Endothelial cell of umbilical vein (primary cell): ENCODE data around the gene KIDINS220. TPM values are rescaled to one million over a fixed set of nuclear protein-coding genes. Genes with fewer than 3 reads are reported as not detected.

Experiments
- BruUV-seq: library from RNA; stranded (reverse); fragments of 400-500 nt; replicated peaks from 2 replicates; lab custom pipeline; 2021; lab: Mats Ljungman, UMichigan
- CTCF ChIA-PET: fragments of 300-600, 350-600 bp; sonication (Branson Sonifier 250); formaldehyde crosslinking; loops from one replicate; lab custom pipeline; 2021; ENCODE audit warnings: antibody characterized with exemption, inconsistent platforms; lab: Charles Lee
- POLR2A ChIA-PET: fragments of 300-600, 350-600 bp; sonication (Branson Sonifier 250); formaldehyde crosslinking; loops from one replicate; lab custom pipeline; 2021; ENCODE audit warnings: antibody characterized with exemption, inconsistent platforms; lab: Charles Lee
- DNase-seq: peaks from one replicate; pipeline ENCODE4 v3.0.0-alpha.2; 2011; ENCODE audit warnings: low read depth, low spot score
- FAIRE-seq: peaks from 2 replicates; lab custom pipeline; 2011; peaks lifted over from hg19 to GRCh38; lab: Jason Lieb, UNC
- H2AFZ ChIP-seq: 2 replicates; pipeline ENCODE4 v1.6.0; 2012; ENCODE audit warnings: low read depth, low read length, control low read depth, inconsistent platforms
- H3K27ac ChIP-seq: 2 replicates; pipeline ENCODE4 v1.5.1; 2011; ENCODE audit warnings: low read depth, mild to moderate bottlenecking, control low read depth, low read length, moderate library complexity; ENCODE audit not compliant: insufficient read depth
- H3K27me3 ChIP-seq, 2 experiments: 2 replicates each; pipeline versions ENCODE4 v1.6.0 to v1.6.1; 2011; ENCODE audit warnings: low read length in 2 of 2, mixed read lengths in 1 of 2; ENCODE audit not compliant: control insufficient read depth in 2 of 2, insufficient read depth in 2 of 2
- H3K36me3 ChIP-seq, 2 experiments: 2 replicates in 1 of 2; 3 replicates in 1 of 2; pipeline ENCODE4 v1.5.1; 2011; ENCODE audit warnings: low read length in 2 of 2, mild to moderate bottlenecking in 1 of 2, moderate library complexity in 1 of 2; ENCODE audit not compliant: control insufficient read depth in 2 of 2, insufficient read depth in 2 of 2; ENCODE audit errors: extremely low read depth in 1 of 2
- H3K4me1 ChIP-seq: 3 replicates; pipeline ENCODE4 v1.5.1; 2011; ENCODE audit warnings: mild to moderate bottlenecking, low read length; ENCODE audit not compliant: control insufficient read depth, insufficient read depth; ENCODE audit errors: extremely low read depth
- H3K4me2 ChIP-seq: 2 replicates; pipeline ENCODE4 v1.6.1; 2011; ENCODE audit warnings: low read length, control low read depth, mixed read lengths; ENCODE audit not compliant: insufficient read depth
- H3K4me3 ChIP-seq, 3 experiments: fragments of 200-600 bp in 1 of 3; sonication (generic), shearing (Covaris generic) in 1 of 3; replicated peaks in 1 of 3; 2 replicates each; pipeline ENCODE4 v1.5.1; 2011 to 2016; ENCODE audit warnings: control low read depth in 3 of 3, low read length in 3 of 3, mild to moderate bottlenecking in 2 of 3, inconsistent platforms in 1 of 3, low read depth in 1 of 3, moderate library complexity in 1 of 3; ENCODE audit not compliant: insufficient read depth in 1 of 3
- H3K79me2 ChIP-seq: 2 replicates; pipeline ENCODE4 v1.6.0; 2012; ENCODE audit warnings: low read length, inconsistent platforms; ENCODE audit not compliant: control insufficient read depth, insufficient read depth
- H3K9ac ChIP-seq: replicated peaks from 2 replicates; pipeline ENCODE3; 2011; ENCODE audit warnings: low read length, control low read depth; ENCODE audit not compliant: insufficient read depth; ENCODE audit errors: extremely low read depth
- H3K9me1 ChIP-seq: replicated peaks from 3 replicates; pipeline ENCODE4 v1.6.0; 2011; ENCODE audit warnings: mild to moderate bottlenecking, low read length; ENCODE audit not compliant: control insufficient read depth, insufficient read depth; ENCODE audit errors: extremely low read depth
- H3K9me3 ChIP-seq: replicated peaks from 2 replicates; pipeline ENCODE4 v1.5.1; 2012; ENCODE audit warnings: low read length, inconsistent platforms; ENCODE audit not compliant: control insufficient read depth, insufficient read depth
- H4K20me1 ChIP-seq: replicated peaks from 2 replicates; pipeline ENCODE3; 2011; ENCODE audit warnings: mild to moderate bottlenecking, low read length; ENCODE audit not compliant: control insufficient read depth, insufficient read depth; ENCODE audit errors: extremely low read depth
- FOS ChIP-seq: IDR thresholded peaks from 2 replicates; pipeline ENCODE4 v1.6.1; 2011; ENCODE audit warnings: mild to moderate bottlenecking, low read length, moderate library complexity, borderline replicate concordance; ENCODE audit not compliant: insufficient read depth
- GATA2 ChIP-seq: IDR thresholded peaks from 2 replicates; pipeline ENCODE4 v1.7.0; 2011; ENCODE audit warnings: low read depth, mild to moderate bottlenecking, moderate library complexity, mixed read lengths, low read length; ENCODE audit not compliant: insufficient read length, insufficient read depth
- JUN ChIP-seq: IDR thresholded peaks from 2 replicates; pipeline ENCODE4 v1.6.1; 2011; ENCODE audit warnings: borderline replicate concordance, low read depth; ENCODE audit not compliant: insufficient read length, insufficient read depth
- MYC ChIP-seq: IDR thresholded peaks from one replicate; pipeline ENCODE4 v1.6.1; 2011; ENCODE audit warnings: mild to moderate bottlenecking, low read depth, low read length
- POLR2A ChIP-seq: IDR thresholded peaks from 2 replicates; pipeline ENCODE4 v1.6.1; 2012; ENCODE audit warnings: low read depth, mild to moderate bottlenecking, control low read depth, low read length
- POLR2AphosphoS5 ChIP-seq: IDR thresholded peaks from 2 replicates; pipeline ENCODE4 v1.6.1; 2012; ENCODE audit warnings: low read depth, mild to moderate bottlenecking, control low read depth, low read length, moderate library complexity; ENCODE audit not compliant: insufficient read depth
- dilution Hi-C: fragments of 300-500 bp; cut with MboI; formaldehyde crosslinking; loops from one replicate; pipeline ENCODE4 v1.15.0; 2019; ENCODE audit warnings: low sequenced_read_pairs; ENCODE audit not compliant: extremely low pct_ligation_motif_present
- intact Hi-C: fragments of 100-400 bp; cut with micrococcal nuclease; formaldehyde crosslinking; loops from one replicate; pipeline ENCODE4 v1.10.0; 2022
- polyA plus RNA-seq, 4 experiments: library from polyadenylated mRNA; depleted of rRNA in 3 of 4; stranded (reverse) in 3 of 4; unstranded in 1 of 4; fragments of >200 nt; gene quantifications; 2 replicates each; pipeline versions ENCODE4 v1.2.1 to v1.2.3, GENCODE V29; 2011 to 2012; ENCODE audit warnings: missing spikeins in 1 of 4
- total RNA-seq: library from RNA; stranded (reverse); gene quantifications from 2 replicates; pipeline ENCODE4 v1.2.3, GENCODE V29; 2021
- TF ChIP-seq, protein P1 (sequence below), 2 donors: IDR thresholded peaks; 1 replicate in 1 of 2; 2 replicates in 1 of 2; pipeline ENCODE4 v1.5.1; 2011; ENCODE audit warnings: low read length in 2 of 2, mild to moderate bottlenecking in 2 of 2, moderate library complexity in 2 of 2, control low read depth in 1 of 2, inconsistent platforms in 1 of 2, low read depth in 1 of 2; ENCODE audit not compliant: insufficient read depth in 1 of 2; ENCODE audit errors: extremely low read depth in 1 of 2
- TF ChIP-seq, protein P2 (sequence below): IDR thresholded peaks from 2 replicates; pipeline ENCODE4 v1.6.1; 2011; ENCODE audit not compliant: insufficient read depth, insufficient read length

KIDINS220 gene
- total and polyA plus RNA-seq, 2 donors (not counting 3 experiments of a cell fraction or from before 2014, with no cell fraction given), result 33.9 to 41.3 TPM

- Histone ChIP-seq H3K9ac (no peak overlapping the region), H3K4me3 (no peak overlapping the region), H3K9me1 (no peaks in the 10 kb centered on the region), H3K27me3 (no peaks in the 10 kb centered on the region), H3K4me2 (no peak overlapping the region), H3K27ac (no peak overlapping the region), H3K79me2 (no peaks in the 10 kb centered on the region), H3K9me3 (no peaks in the 10 kb centered on the region), H4K20me1 (no peaks in the 10 kb centered on the region), H3K4me1 (no peaks in the 10 kb centered on the region), H2AFZ (no peak overlapping the region), H3K36me3 (peaks cover 5 to 18% of the 10 kb centered on the region in 2 experiments)
- dilution Hi-C loops (no loop called here), intact Hi-C loops (no loop called here)
- TF ChIP-seq POLR2AphosphoS5 (no peak), GATA2 (no peak), POLR2A (no peak), MYC (no peak), JUN (no peak), FOS (no peak)
- TF ChIP-seq, protein P1, sequence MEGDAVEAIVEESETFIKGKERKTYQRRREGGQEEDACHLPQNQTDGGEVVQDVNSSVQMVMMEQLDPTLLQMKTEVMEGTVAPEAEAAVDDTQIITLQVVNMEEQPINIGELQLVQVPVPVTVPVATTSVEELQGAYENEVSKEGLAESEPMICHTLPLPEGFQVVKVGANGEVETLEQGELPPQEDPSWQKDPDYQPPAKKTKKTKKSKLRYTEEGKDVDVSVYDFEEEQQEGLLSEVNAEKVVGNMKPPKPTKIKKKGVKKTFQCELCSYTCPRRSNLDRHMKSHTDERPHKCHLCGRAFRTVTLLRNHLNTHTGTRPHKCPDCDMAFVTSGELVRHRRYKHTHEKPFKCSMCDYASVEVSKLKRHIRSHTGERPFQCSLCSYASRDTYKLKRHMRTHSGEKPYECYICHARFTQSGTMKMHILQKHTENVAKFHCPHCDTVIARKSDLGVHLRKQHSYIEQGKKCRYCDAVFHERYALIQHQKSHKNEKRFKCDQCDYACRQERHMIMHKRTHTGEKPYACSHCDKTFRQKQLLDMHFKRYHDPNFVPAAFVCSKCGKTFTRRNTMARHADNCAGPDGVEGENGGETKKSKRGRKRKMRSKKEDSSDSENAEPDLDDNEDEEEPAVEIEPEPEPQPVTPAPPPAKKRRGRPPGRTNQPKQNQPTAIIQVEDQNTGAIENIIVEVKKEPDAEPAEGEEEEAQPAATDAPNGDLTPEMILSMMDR (IDR thresholded peaks at IDR 0.05; ENCODE audit: extremely low read depth in 1 of 2, insufficient read depth in 1 of 2, low read depth in 1 of 2, low read length in 2 of 2), result no peak
- TF ChIP-seq, protein P2, sequence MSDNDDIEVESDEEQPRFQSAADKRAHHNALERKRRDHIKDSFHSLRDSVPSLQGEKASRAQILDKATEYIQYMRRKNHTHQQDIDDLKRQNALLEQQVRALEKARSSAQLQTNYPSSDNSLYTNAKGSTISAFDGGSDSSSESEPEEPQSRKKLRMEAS, result no peak
- DNase-seq, result no peak
- no TSS peak for BruUV-seq
- ChIA-PET CTCF (no interaction called here), POLR2A (no interaction called here)
- no peak for FAIRE-seq
These were observed 46.7 kb downstream of the KIDINS220 start for GRCh38 chr2:8790739-8791162.
